HCT116 (cell line): ENCODE data around the gene SNX15. TPM values are rescaled to one million over a fixed set of nuclear protein-coding genes. Genes with fewer than 3 reads are reported as not detected.

Experiments used
- ATAC-seq: fragments of 200-7000 bp; cut with Tn5 transposase; 2 replicates; pipeline ENCODE4 v1.9.1; 2020; ENCODE audit warnings: mild to moderate bottlenecking, moderate library complexity
- BruUV-seq: library from RNA; stranded (reverse); fragments of 400-500 nt; replicated peaks from 2 replicates; lab custom pipeline; 2021; lab: Mats Ljungman, UMichigan
- CTCF ChIA-PET: fragments of 300-600 bp; sonication (Branson Sonifier 250); formaldehyde crosslinking; loops from one replicate; lab custom pipeline; 2021; ENCODE audit warnings: antibody characterized with exemption; lab: Charles Lee
- POLR2A ChIA-PET: fragments of 300-600, 350-600 bp; sonication (Branson Sonifier 250); formaldehyde crosslinking; loops from one replicate; lab custom pipeline; 2021; ENCODE audit warnings: antibody characterized with exemption; lab: Charles Lee
- RAD21 ChIA-PET, 2 experiments: fragments of 300-600 bp; sonication (Branson Sonifier 250); formaldehyde crosslinking; loops; one replicate each; lab custom pipeline; 2023; ENCODE audit warnings: low total read pairs in 2 of 2; ENCODE audit not compliant: uncharacterized antibody in 2 of 2, unreplicated experiment in 2 of 2, low non-redundant PET in 1 of 2; lab: Charles Lee
- DNase-seq: peaks from one replicate; pipeline ENCODE4 v3.0.0-alpha.2; 2010; ENCODE audit warnings: low read depth, low spot score
- H2AFZ ChIP-seq: fragments of 200-600 bp; shearing (Covaris generic), sonication (generic); 2 replicates; pipeline ENCODE4 v1.6.1; 2017; ENCODE audit warnings: low read depth, mixed run types, mixed read lengths, antibody characterized with exemption, low read length; ENCODE audit not compliant: poor library complexity, severe bottlenecking
- H3K27ac ChIP-seq: 2 replicates; pipeline ENCODE4 v1.5.1; 2012; ENCODE audit warnings: low read depth, low read length
- H3K27me3 ChIP-seq: fragments of 200-600 bp; sonication (generic); 2 replicates; pipeline ENCODE4 v1.6.1; 2016; ENCODE audit warnings: mixed run types, low read length, mixed read lengths; ENCODE audit not compliant: insufficient read depth
- H3K36me3 ChIP-seq, 2 experiments: fragments of 200-500 bp in 1 of 2; fragments of 200-600 bp in 1 of 2; sonication (Bioruptor generic) in 1 of 2; sonication (generic) in 1 of 2; 2 replicates each; pipeline versions ENCODE4 v1.5.1 to v1.6.1; 2014 to 2016; ENCODE audit warnings: low read length in 2 of 2, inconsistent platforms in 1 of 2, mixed read lengths in 1 of 2, mixed run types in 1 of 2; ENCODE audit not compliant: insufficient read depth in 2 of 2, control insufficient read depth in 1 of 2
- H3K4me1 ChIP-seq, 2 experiments: fragments of 200-600 bp in 1 of 2; sonication (generic) in 1 of 2; 2 replicates each; pipeline versions ENCODE4 v1.5.1 to v1.6.1; 2012 to 2017; ENCODE audit warnings: low read length in 2 of 2, inconsistent platforms in 1 of 2, mild to moderate bottlenecking in 1 of 2, mixed read lengths in 1 of 2, mixed run types in 1 of 2, moderate library complexity in 1 of 2; ENCODE audit not compliant: insufficient read depth in 2 of 2, control insufficient read depth in 1 of 2
- H3K4me2 ChIP-seq: fragments of 200-600 bp; sonication (generic); 2 replicates; pipeline ENCODE4 v1.6.1; 2017; ENCODE audit warnings: mixed run types, low read length, mixed read lengths
- H3K4me3 ChIP-seq, 2 experiments: fragments of 200-600 bp in 1 of 2; sonication (generic) in 1 of 2; replicated peaks in 1 of 2; 2 replicates each; pipeline ENCODE4 v1.5.1; 2011 to 2016; ENCODE audit warnings: low read length in 2 of 2, control low read depth in 1 of 2, low read depth in 1 of 2, mild to moderate bottlenecking in 1 of 2, mixed read lengths in 1 of 2, mixed run types in 1 of 2
- H3K79me2 ChIP-seq: fragments of 200-600 bp; sonication (generic); 2 replicates; pipeline ENCODE4 v1.6.1; 2017; ENCODE audit warnings: mild to moderate bottlenecking, mixed run types, low read length, moderate library complexity, mixed read lengths; ENCODE audit not compliant: insufficient read depth
- H3K9ac ChIP-seq: fragments of 200-600 bp; sonication (generic); 2 replicates; pipeline ENCODE4 v1.6.1; 2016; ENCODE audit warnings: low read length, mixed read lengths
- H3K9me2 ChIP-seq: fragments of 200-600 bp; sonication (generic), shearing (Covaris generic); 2 replicates; pipeline ENCODE4 v1.6.1; 2017; ENCODE audit warnings: mixed run types, mild to moderate bottlenecking, moderate library complexity; ENCODE audit not compliant: insufficient read depth
- H3K9me3 ChIP-seq, 2 experiments: fragments of 200-500 bp in 1 of 2; fragments of 200-600 bp in 1 of 2; sonication (Bioruptor generic) in 1 of 2; sonication (generic) in 1 of 2; 2 replicates each; pipeline ENCODE4 v1.6.1; 2014 to 2017; ENCODE audit warnings: low read length in 2 of 2, mixed read lengths in 2 of 2, inconsistent platforms in 1 of 2, low read depth in 1 of 2, mild to moderate bottlenecking in 1 of 2, mixed run types in 1 of 2, moderate library complexity in 1 of 2; ENCODE audit not compliant: control insufficient read depth in 1 of 2, insufficient read depth in 1 of 2
- H4K20me1 ChIP-seq: fragments of 200-600 bp; sonication (generic), shearing (Covaris generic); 2 replicates; pipeline ENCODE4 v1.6.1; 2017; ENCODE audit warnings: mixed run types, mild to moderate bottlenecking, moderate library complexity; ENCODE audit not compliant: insufficient read depth
- CBX3 ChIP-seq: IDR thresholded peaks from 2 replicates; pipeline ENCODE4 v1.6.1; 2012; ENCODE audit warnings: low read depth
- EZH2phosphoT487 ChIP-seq: fragments of 200-600 bp; IDR thresholded peaks from 2 replicates; pipeline ENCODE4 v1.6.1; 2018; ENCODE audit warnings: antibody characterized with exemption, borderline replicate concordance
- SP1 ChIP-seq: IDR thresholded peaks from 2 replicates; pipeline ENCODE4 v1.6.1; 2012; ENCODE audit warnings: low read depth
- SRF ChIP-seq: IDR thresholded peaks from 2 replicates; pipeline ENCODE4 v1.6.1; 2012; ENCODE audit warnings: low read depth
- TCF7L2 ChIP-seq: IDR thresholded peaks from 2 replicates; pipeline ENCODE4 v1.7.0; 2011; ENCODE audit warnings: borderline replicate concordance, inconsistent platforms; ENCODE audit not compliant: insufficient read depth, insufficient read length; ENCODE audit errors: extremely low read depth
- ZNF274 ChIP-seq: fragments of 200-500 bp; sonication (Bioruptor generic); IDR thresholded peaks from 2 replicates; pipeline ENCODE4 v1.6.1; 2014; ENCODE audit warnings: mild to moderate bottlenecking, low read depth, low read length, inconsistent platforms
- intact Hi-C: fragments of 100-400 bp; cut with micrococcal nuclease; formaldehyde crosslinking; loops from 2 replicates; pipeline ENCODE4 v1.10.0; 2022
- total RNA-seq: library from RNA; stranded (reverse); gene quantifications from one replicate; pipeline ENCODE4 v1.2.1, GENCODE V29; 2021; ENCODE audit not compliant: unreplicated experiment
- TF ChIP-seq, protein P1 (sequence below): IDR thresholded peaks from 2 replicates; pipeline ENCODE4 v1.6.1; 2012; ENCODE audit warnings: low read depth
- TF ChIP-seq, protein P2 (sequence below): IDR thresholded peaks from 2 replicates; pipeline ENCODE4 v1.6.1; 2012

The SNX15 gene
- total RNA-seq, 1 experiment from 2014 or later: 16.8 TPM

DNA sequence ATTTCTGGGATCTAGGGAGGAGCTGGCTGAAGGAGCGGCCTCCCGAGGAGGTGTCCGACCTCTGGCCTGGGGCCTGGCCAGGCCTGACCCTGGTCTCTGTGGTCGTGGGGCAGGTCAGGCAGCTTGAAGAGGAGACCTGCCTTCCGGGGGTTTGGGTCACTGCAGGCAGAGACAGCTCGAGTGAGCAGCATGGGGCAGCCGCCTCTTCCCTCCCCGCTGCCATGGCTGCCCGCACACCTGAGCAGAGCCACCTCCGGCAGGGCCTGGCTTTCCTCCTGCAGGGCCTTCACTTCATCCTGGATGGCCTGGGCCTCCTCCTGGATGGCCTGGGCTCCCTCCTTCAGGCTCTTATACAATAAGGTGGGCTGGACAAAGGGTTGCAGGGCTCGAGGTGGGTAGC is 39.1 kb downstream of the SNX15 start:
- no peak overlapping the region for H3K27ac ChIP-seq
- H4K20me1 ChIP-seq: no peaks in the 10 kb centered on the region
- H3K27me3 ChIP-seq: no peaks in the 10 kb centered on the region
- ChIA-PET RAD21 (no interaction called here), CTCF (no interaction called here)
- no peaks in the 10 kb centered on the region for H3K4me1 ChIP-seq
- H3K9me3 ChIP-seq: no peaks in the 10 kb centered on the region
- H3K4me3 ChIP-seq: no peak overlapping the region
- no peaks in the 10 kb centered on the region for H3K9me2 ChIP-seq
- ATAC-seq (no peak), DNase-seq (no peak)
- no peaks in the 10 kb centered on the region for H3K79me2 ChIP-seq
- no TSS peak for BruUV-seq
- H3K4me2 ChIP-seq: no peak overlapping the region
- H3K36me3 ChIP-seq: no peaks in the 10 kb centered on the region
- no peak overlapping the region for H3K9ac ChIP-seq
- TF ChIP-seq, protein P1, sequence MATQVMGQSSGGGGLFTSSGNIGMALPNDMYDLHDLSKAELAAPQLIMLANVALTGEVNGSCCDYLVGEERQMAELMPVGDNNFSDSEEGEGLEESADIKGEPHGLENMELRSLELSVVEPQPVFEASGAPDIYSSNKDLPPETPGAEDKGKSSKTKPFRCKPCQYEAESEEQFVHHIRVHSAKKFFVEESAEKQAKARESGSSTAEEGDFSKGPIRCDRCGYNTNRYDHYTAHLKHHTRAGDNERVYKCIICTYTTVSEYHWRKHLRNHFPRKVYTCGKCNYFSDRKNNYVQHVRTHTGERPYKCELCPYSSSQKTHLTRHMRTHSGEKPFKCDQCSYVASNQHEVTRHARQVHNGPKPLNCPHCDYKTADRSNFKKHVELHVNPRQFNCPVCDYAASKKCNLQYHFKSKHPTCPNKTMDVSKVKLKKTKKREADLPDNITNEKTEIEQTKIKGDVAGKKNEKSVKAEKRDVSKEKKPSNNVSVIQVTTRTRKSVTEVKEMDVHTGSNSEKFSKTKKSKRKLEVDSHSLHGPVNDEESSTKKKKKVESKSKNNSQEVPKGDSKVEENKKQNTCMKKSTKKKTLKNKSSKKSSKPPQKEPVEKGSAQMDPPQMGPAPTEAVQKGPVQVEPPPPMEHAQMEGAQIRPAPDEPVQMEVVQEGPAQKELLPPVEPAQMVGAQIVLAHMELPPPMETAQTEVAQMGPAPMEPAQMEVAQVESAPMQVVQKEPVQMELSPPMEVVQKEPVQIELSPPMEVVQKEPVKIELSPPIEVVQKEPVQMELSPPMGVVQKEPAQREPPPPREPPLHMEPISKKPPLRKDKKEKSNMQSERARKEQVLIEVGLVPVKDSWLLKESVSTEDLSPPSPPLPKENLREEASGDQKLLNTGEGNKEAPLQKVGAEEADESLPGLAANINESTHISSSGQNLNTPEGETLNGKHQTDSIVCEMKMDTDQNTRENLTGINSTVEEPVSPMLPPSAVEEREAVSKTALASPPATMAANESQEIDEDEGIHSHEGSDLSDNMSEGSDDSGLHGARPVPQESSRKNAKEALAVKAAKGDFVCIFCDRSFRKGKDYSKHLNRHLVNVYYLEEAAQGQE: no peak
- TF ChIP-seq CBX3 (no peak), ZNF274 (no peak), TCF7L2 (no peak), EZH2phosphoT487 (no peak), SRF (no peak), SP1 (no peak)
- TF ChIP-seq, protein P2, sequence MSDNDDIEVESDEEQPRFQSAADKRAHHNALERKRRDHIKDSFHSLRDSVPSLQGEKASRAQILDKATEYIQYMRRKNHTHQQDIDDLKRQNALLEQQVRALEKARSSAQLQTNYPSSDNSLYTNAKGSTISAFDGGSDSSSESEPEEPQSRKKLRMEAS: no peak
- TF ChIP-seq, all 23 proteins: peak for 0
- no peak overlapping the region for H2AFZ ChIP-seq
- POLR2A ChIA-PET: no interaction called here
- intact Hi-C loops: no loop called here
